ENCODE measurements around the gene ATP8B4. TPM values are rescaled to one million over a fixed set of nuclear protein-coding genes. Genes with fewer than 3 reads are reported as not detected.

The ATP8B4 gene
- total RNA-seq, 2 donors from 2014 or later, result 8.3 to 55.7 TPM

GRCh38 chr15:49815950-49816349, 303.1 kb downstream of the ATP8B4 start:
- Histone ChIP-seq H3K27me3 (replicated peaks; ENCODE audit: insufficient read depth) (no peaks in the 10 kb centered on the region), H3K36me3 (no peaks in the 10 kb centered on the region), H3K4me1 (replicated peaks) (no peaks in the 10 kb centered on the region), H3K9me3 (no peaks in the 10 kb centered on the region), H3K4me3 (no peak overlapping the region), H3K27ac (no peak overlapping the region)
- no peak for DNase-seq (ENCODE audit: low spot score)
- intact Hi-C loops (cut with DNase I), result no loop called here
- WGBS, result 6% methylated on average over 3 of the region's 3 CpGs
- TF ChIP-seq POLR2AphosphoS5 (IDR thresholded peaks at IDR 0.05) (no peak), POLR2A (IDR thresholded peaks at IDR 0.05) (no peak), CTCF (IDR thresholded peaks at IDR 0.05) (no peak)

GRCh38 chr15:49815526-49815925, 303.5 kb downstream of the ATP8B4 start:
- H3K36me3 ChIP-seq, result no peaks in the 10 kb centered on the region
- no peak overlapping the region for H3K27ac ChIP-seq
- no peak for DNase-seq (ENCODE audit: low spot score)
- intact Hi-C loops (cut with DNase I), result no loop called here
- no peaks in the 10 kb centered on the region for H3K4me1 ChIP-seq (replicated peaks)
- no peak for TF ChIP-seq POLR2AphosphoS5 (IDR thresholded peaks at IDR 0.05)
- no peak for TF ChIP-seq CTCF (IDR thresholded peaks at IDR 0.05)
- TF ChIP-seq POLR2A (IDR thresholded peaks at IDR 0.05), result no peak
- H3K4me3 ChIP-seq, result no peak overlapping the region
- no peaks in the 10 kb centered on the region for H3K27me3 ChIP-seq (replicated peaks; ENCODE audit: insufficient read depth)
- H3K9me3 ChIP-seq, result no peaks in the 10 kb centered on the region
- WGBS, result 75% methylated on average over 1 of the region's 1 CpG

DNA sequence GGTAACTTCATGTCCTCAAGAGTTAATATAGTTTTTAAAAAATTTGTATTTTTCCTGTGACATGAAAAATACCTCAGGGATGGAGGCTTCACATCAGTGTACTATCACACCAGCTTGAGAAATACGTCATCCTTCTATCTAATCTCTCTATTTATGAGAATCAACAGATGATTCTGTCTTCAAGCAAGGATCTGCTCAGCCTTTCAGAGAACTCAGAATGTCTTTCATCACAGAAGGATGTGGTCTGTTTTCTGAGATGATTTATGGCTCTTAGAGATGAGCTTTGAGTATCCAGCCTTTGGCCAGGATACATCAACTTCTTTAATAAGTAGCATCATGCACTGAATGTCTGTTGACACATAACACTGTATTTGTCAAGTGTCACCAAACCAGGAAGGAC, 304.3 kb downstream of the ATP8B4 start:
- WGBS, result 81% methylated on average over 1 of the region's 1 CpG
- no peak for TF ChIP-seq CTCF (IDR thresholded peaks at IDR 0.05)
- TF ChIP-seq POLR2AphosphoS5 (IDR thresholded peaks at IDR 0.05), result no peak
- no peak for TF ChIP-seq POLR2A (IDR thresholded peaks at IDR 0.05)
- no peaks in the 10 kb centered on the region for H3K9me3 ChIP-seq
- H3K27me3 ChIP-seq (replicated peaks; ENCODE audit: insufficient read depth), result no peaks in the 10 kb centered on the region
- H3K4me1 ChIP-seq (replicated peaks), result no peaks in the 10 kb centered on the region
- DNase-seq (ENCODE audit: low spot score), result no peak
- intact Hi-C loops (cut with DNase I), result no loop called here
- H3K27ac ChIP-seq, result no peak overlapping the region
- no peaks in the 10 kb centered on the region for H3K36me3 ChIP-seq
- no peak overlapping the region for H3K4me3 ChIP-seq

DNA sequence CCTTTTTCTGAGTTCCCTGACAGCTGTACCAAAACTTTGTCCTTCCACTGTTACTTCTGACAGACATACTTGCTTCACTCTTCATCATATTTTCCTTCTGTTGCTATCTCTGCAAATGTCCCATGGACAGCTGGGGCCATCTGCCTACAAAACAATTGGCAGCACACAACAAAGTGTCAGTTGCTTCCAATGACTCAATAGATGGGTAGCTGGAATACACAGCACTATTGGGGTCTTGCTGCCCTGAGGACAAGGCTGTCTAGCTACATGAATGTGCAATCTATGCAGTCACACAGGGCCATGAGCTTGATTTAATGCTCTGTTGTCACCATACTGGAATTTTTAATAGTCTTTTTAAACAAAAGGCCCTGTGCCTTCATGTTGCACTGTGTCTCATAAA, 305.4 kb downstream of the ATP8B4 start:
- Histone ChIP-seq H3K9me3 (no peaks in the 10 kb centered on the region), H3K36me3 (no peaks in the 10 kb centered on the region), H3K27ac (no peak overlapping the region), H3K4me1 (replicated peaks) (no peaks in the 10 kb centered on the region), H3K4me3 (no peak overlapping the region), H3K27me3 (replicated peaks; ENCODE audit: insufficient read depth) (no peaks in the 10 kb centered on the region)
- TF ChIP-seq POLR2A (IDR thresholded peaks at IDR 0.05) (no peak), POLR2AphosphoS5 (IDR thresholded peaks at IDR 0.05) (no peak), CTCF (IDR thresholded peaks at IDR 0.05) (no peak)
- no peak for DNase-seq (ENCODE audit: low spot score)
- intact Hi-C loops (cut with DNase I), result no loop called here

DNA sequence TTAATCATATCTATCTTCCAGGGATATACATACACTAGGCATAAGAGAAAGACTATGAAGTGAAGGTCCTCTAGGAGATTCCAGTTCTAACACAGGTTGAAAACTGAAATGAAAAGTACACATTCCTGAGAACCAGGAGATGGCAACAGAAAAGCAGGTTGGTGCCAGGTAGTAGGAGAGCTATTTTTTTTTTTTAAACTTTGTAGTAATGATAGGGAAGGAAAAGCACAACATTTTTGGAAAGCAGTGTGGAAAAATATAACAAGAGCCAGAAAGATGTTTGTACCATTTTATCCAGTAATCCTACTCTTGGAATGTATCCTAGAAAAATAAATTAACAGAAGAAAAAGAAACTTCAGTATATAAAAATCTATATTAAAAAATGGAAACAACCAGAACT, 308.3 kb downstream of the ATP8B4 start:
- H3K4me1 ChIP-seq (replicated peaks), result no peaks in the 10 kb centered on the region
- no peaks in the 10 kb centered on the region for H3K36me3 ChIP-seq
- no peaks in the 10 kb centered on the region for H3K27me3 ChIP-seq (replicated peaks; ENCODE audit: insufficient read depth)
- TF ChIP-seq CTCF (IDR thresholded peaks at IDR 0.05), result no peak
- no peak for TF ChIP-seq POLR2A (IDR thresholded peaks at IDR 0.05)
- no peak for TF ChIP-seq POLR2AphosphoS5 (IDR thresholded peaks at IDR 0.05)
- H3K4me3 ChIP-seq, result no peak overlapping the region
- H3K27ac ChIP-seq, result no peak overlapping the region
- intact Hi-C loops (cut with DNase I), result no loop called here
- H3K9me3 ChIP-seq, result no peaks in the 10 kb centered on the region
- DNase-seq (ENCODE audit: low spot score), result no peak

All from prostate gland (tissue), 2 donors.